Nephron (organoid): ENCODE data around the gene FAM151A.

Source experiments
- H3K27ac Mint-ChIP-seq, 3 experiments: 2 replicates each; pipeline ENCODE4 v1.8.0; 2020; ENCODE audit warnings: mixed read lengths in 3 of 3, mild to moderate bottlenecking in 2 of 3, moderate library complexity in 1 of 3
- H3K27me3 Mint-ChIP-seq: 2 replicates; pipeline ENCODE4 v1.8.0; 2021; ENCODE audit warnings: low read depth, mild to moderate bottlenecking, moderate library complexity, mixed read lengths
- H3K36me3 Mint-ChIP-seq: 2 replicates; pipeline ENCODE4 v1.8.0; 2020; ENCODE audit warnings: low read depth, mixed read lengths
- H3K4me1 Mint-ChIP-seq: 2 replicates; pipeline ENCODE4 v1.8.0; 2020; ENCODE audit warnings: mixed read lengths
- H3K4me3 Mint-ChIP-seq, 3 experiments: 2 replicates each; pipeline ENCODE4 v1.8.0; 2020; ENCODE audit warnings: mild to moderate bottlenecking in 3 of 3, mixed read lengths in 3 of 3, moderate library complexity in 2 of 3
- H3K9me3 Mint-ChIP-seq: 2 replicates; pipeline ENCODE4 v1.8.0; 2020; ENCODE audit warnings: mixed read lengths
- CTCF ChIP-seq, 3 experiments: fragments of 200-600 bp; sonication (generic); IDR thresholded peaks; one replicate each; pipeline ENCODE4 v1.5.0; 2021; ENCODE audit warnings: antibody characterized with exemption in 3 of 3; ENCODE audit not compliant: unreplicated experiment in 3 of 3

Gene FAM151A

GRCh38 chr1:54607821-54608565 is 15.3 kb downstream of the FAM151A start:
- peaks cover 5% of the 10 kb centered on the region for H3K27me3 Mint-ChIP-seq
- H3K4me3 Mint-ChIP-seq = no peak overlapping the region
- H3K27ac Mint-ChIP-seq = no peak overlapping the region
- H3K9me3 Mint-ChIP-seq = no peaks in the 10 kb centered on the region
- TF ChIP-seq CTCF (IDR thresholded peaks at IDR 0.05; ENCODE audit: unreplicated experiment in 3 of 3) = no peak
- no peaks in the 10 kb centered on the region for H3K4me1 Mint-ChIP-seq
- H3K36me3 Mint-ChIP-seq = no peaks in the 10 kb centered on the region

- Mint-ChIP-seq H3K4me3 (no peak overlapping the region), H3K9me3 (no peaks in the 10 kb centered on the region), H3K27ac (no peak overlapping the region), H3K36me3 (no peaks in the 10 kb centered on the region), H3K27me3 (peaks cover 5% of the 10 kb centered on the region), H3K4me1 (no peaks in the 10 kb centered on the region)
- TF ChIP-seq CTCF (IDR thresholded peaks at IDR 0.05; ENCODE audit: unreplicated experiment in 3 of 3) = no peak
These were observed 16.4 kb downstream of the FAM151A start for GRCh38 chr1:54606990-54607325.

- Mint-ChIP-seq H3K27ac (no peak overlapping the region), H3K4me3 (no peak overlapping the region), H3K27me3 (peaks cover 5% of the 10 kb centered on the region), H3K9me3 (no peaks in the 10 kb centered on the region), H3K4me1 (no peaks in the 10 kb centered on the region), H3K36me3 (no peaks in the 10 kb centered on the region)
- no peak for TF ChIP-seq CTCF (IDR thresholded peaks at IDR 0.05; ENCODE audit: unreplicated experiment in 3 of 3)
These were observed 17.0 kb downstream of the FAM151A start for GRCh38 chr1:54606096-54606989.

GRCh38 chr1:54604572-54605370 is 18.6 kb downstream of the FAM151A start:
- Mint-ChIP-seq H3K27me3 (peaks cover 5% of the 10 kb centered on the region), H3K27ac (no peak overlapping the region), H3K9me3 (no peaks in the 10 kb centered on the region), H3K36me3 (no peaks in the 10 kb centered on the region), H3K4me1 (peaks cover 9% of the 10 kb centered on the region), H3K4me3 (no peak overlapping the region)
- no peak for TF ChIP-seq CTCF (IDR thresholded peaks at IDR 0.05; ENCODE audit: unreplicated experiment in 3 of 3)

DNA sequence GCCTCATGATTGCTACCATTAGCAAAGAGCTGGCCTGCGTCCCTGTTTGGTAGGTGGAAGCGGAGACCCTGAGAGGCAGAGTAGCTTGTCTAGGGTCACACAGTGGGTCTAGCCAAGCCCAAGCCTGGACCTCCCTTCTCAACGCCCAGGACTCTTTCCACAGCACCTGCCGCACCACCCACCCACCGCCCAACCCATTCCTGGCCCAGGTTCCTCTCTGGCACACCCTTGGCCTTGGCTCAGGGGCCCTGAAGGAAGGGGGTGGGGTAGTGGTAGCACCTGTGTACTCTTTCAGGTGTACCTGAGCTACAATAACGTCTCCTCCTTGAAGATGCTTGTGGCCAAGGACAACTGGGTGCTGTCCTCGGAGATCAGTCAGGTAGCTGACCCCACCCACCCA is 19.3 kb downstream of the FAM151A start:
- H3K4me1 Mint-ChIP-seq = peaks cover 14% of the 10 kb centered on the region
- TF ChIP-seq CTCF (IDR thresholded peaks at IDR 0.05; ENCODE audit: unreplicated experiment in 3 of 3) = no peak

More for the DNA sequence above, 19.3 kb downstream of the FAM151A start:
- H3K27me3 Mint-ChIP-seq = peaks cover 5% of the 10 kb centered on the region
- H3K4me3 Mint-ChIP-seq = no peak overlapping the region
- H3K36me3 Mint-ChIP-seq = no peaks in the 10 kb centered on the region
- no peaks in the 10 kb centered on the region for H3K9me3 Mint-ChIP-seq
- no peak overlapping the region for H3K27ac Mint-ChIP-seq
